ENCODE results near the gene DAB2. TPM values are rescaled to one million over a fixed set of nuclear protein-coding genes. Genes with fewer than 3 reads are reported as not detected.

Gene DAB2
- total RNA-seq, 2 experiments from 2014 or later, result 0.40 TPM; not detected in 1

- Histone ChIP-seq H3K9me2 (ENCODE audit: insufficient read depth, low read length) (no peaks in the 10 kb centered on the region), H3K36me3 (ENCODE audit: insufficient read depth, low read length) (no peaks in the 10 kb centered on the region), H3K4me3 (ENCODE audit: low read depth, low read length, poor library complexity, severe bottlenecking) (no peak overlapping the region), H3K4me2 (ENCODE audit: low read length) (no peak overlapping the region), H3K27ac (ENCODE audit: low read depth, low read length, poor library complexity, severe bottlenecking) (no peak overlapping the region), H4K20me1 (ENCODE audit: insufficient read depth, low read length) (no peaks in the 10 kb centered on the region), H3K4me1 (ENCODE audit: insufficient read depth, low read length, poor library complexity, severe bottlenecking) (no peaks in the 10 kb centered on the region), H3K79me2 (ENCODE audit: insufficient read depth, low read depth, low read length) (no peaks in the 10 kb centered on the region), H2AFZ (ENCODE audit: low read length) (no peak overlapping the region), H3K9me3 (ENCODE audit: low read length) (no peaks in the 10 kb centered on the region)
- intact Hi-C loops (cut with micrococcal nuclease; ENCODE audit: unreplicated experiment), result no loop called here
- DNase-seq (ENCODE audit: low spot score), result no peak
- TF ChIP-seq CTCF (conservative IDR thresholded peaks at IDR 0.05; ENCODE audit: low read length) (no peak), EZH2phosphoT487 (IDR thresholded peaks at IDR 0.05; ENCODE audit: borderline replicate concordance, low read depth, low read length) (no peak)
- ChIA-PET POLR2A (interaction anchor here (0.7 to 1.8 kb wide), 4 partner anchors 10 to 49 kb away, joined by 3 to 5 read pairs (median 4); no protein-coding TSS in a partner anchor), CTCF (ENCODE audit: unreplicated experiment) (no interaction called here)
- BruUV-seq (replicated peaks), result no TSS peak
Measured at GRCh38 chr5:39356263-39356662, 68.5 kb downstream of the DAB2 start.

DNA sequence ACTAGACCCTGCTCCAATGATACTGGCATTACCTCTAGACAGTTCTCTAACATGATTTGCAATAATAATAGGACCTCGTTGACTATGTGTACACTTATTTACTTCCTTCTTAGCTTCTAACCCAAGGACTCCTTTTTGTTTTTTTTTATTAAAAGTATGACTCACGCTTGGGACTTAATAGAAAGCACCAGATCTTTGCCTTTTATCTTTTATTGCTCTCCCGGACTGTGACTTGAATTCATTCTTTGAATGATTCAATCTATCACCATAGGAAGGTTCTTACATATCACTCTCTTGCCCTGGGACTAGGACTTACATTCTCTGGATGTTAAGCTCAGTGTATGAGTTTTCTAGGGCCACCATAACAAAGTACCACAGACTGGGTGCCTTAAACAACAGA lies 69.5 kb downstream of the DAB2 start:
- POLR2A ChIA-PET, result interaction anchor here (1.7 to 1.8 kb wide), 2 partner anchors 11 to 16 kb away, joined by 4 to 5 read pairs; no protein-coding TSS in a partner anchor
- H3K4me3 ChIP-seq (ENCODE audit: low read depth, low read length, poor library complexity, severe bottlenecking), result no peak overlapping the region
- CTCF ChIA-PET (ENCODE audit: unreplicated experiment), result no interaction called here
- no peak overlapping the region for H3K4me2 ChIP-seq (ENCODE audit: low read length)
- H4K20me1 ChIP-seq (ENCODE audit: insufficient read depth, low read length), result no peaks in the 10 kb centered on the region
- TF ChIP-seq EZH2phosphoT487 (IDR thresholded peaks at IDR 0.05; ENCODE audit: borderline replicate concordance, low read depth, low read length) (no peak), CTCF (conservative IDR thresholded peaks at IDR 0.05; ENCODE audit: low read length) (no peak)
- intact Hi-C loops (cut with micrococcal nuclease; ENCODE audit: unreplicated experiment), result no loop called here
- BruUV-seq (replicated peaks), result no TSS peak
- no peaks in the 10 kb centered on the region for H3K9me2 ChIP-seq (ENCODE audit: insufficient read depth, low read length)
- H3K79me2 ChIP-seq (ENCODE audit: insufficient read depth, low read depth, low read length), result no peaks in the 10 kb centered on the region
- no peaks in the 10 kb centered on the region for H3K4me1 ChIP-seq (ENCODE audit: insufficient read depth, low read length, poor library complexity, severe bottlenecking)
- no peak overlapping the region for H3K27ac ChIP-seq (ENCODE audit: low read depth, low read length, poor library complexity, severe bottlenecking)
- no peaks in the 10 kb centered on the region for H3K36me3 ChIP-seq (ENCODE audit: insufficient read depth, low read length)
- H3K9me3 ChIP-seq (ENCODE audit: low read length), result no peaks in the 10 kb centered on the region
- no peak for DNase-seq (ENCODE audit: low spot score)
- H2AFZ ChIP-seq (ENCODE audit: low read length), result no peak overlapping the region

DNA sequence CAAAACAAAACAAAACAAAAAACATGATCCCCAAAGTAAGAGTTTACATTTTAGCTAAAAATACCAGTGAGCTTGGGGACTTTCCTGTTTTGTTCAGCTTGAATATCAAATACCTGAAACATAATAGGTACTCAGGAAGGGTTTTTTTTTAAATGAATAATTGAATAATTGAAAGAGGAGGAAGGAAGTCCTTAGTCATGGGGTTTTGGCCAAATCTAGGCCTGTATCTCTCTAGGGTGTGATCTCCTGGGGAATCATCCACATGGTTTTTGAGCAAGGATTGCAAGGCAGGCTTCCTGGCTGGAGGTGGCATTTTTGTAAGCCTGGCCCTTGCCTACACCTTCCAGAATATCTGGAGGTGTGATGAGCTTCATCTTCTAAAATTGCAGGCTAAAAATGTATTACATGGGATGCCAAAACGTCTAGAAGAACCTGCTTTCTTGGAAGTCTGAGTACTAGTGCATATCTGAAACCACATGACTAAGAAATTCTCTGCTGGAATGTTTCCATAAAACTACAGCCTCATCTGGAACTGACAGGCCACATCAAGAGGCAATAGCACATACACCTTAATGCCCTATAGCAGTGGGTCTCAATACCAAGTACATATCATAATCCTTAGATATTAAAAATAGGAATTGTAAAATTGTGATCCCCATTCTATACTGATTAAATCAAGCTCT lies 70.9 kb downstream of the DAB2 start:
- POLR2A ChIA-PET, result interaction anchor here (0.7 to 0.8 kb wide), 2 partner anchors 17 to 69 kb away, joined by 3 read pairs; no protein-coding TSS in a partner anchor
- no peaks in the 10 kb centered on the region for H3K4me1 ChIP-seq (ENCODE audit: insufficient read depth, low read length, poor library complexity, severe bottlenecking)
- no TSS peak for BruUV-seq (replicated peaks)
- no peaks in the 10 kb centered on the region for H3K9me2 ChIP-seq (ENCODE audit: insufficient read depth, low read length)
- DNase-seq (ENCODE audit: low spot score), result no peak
- no peak overlapping the region for H3K4me2 ChIP-seq (ENCODE audit: low read length)
- CTCF ChIA-PET (ENCODE audit: unreplicated experiment), result no interaction called here
- no peaks in the 10 kb centered on the region for H3K36me3 ChIP-seq (ENCODE audit: insufficient read depth, low read length)
- intact Hi-C loops (cut with micrococcal nuclease; ENCODE audit: unreplicated experiment), result no loop called here
- H3K4me3 ChIP-seq (ENCODE audit: low read depth, low read length, poor library complexity, severe bottlenecking), result no peak overlapping the region
- no peak overlapping the region for H2AFZ ChIP-seq (ENCODE audit: low read length)
- H4K20me1 ChIP-seq (ENCODE audit: insufficient read depth, low read length), result no peaks in the 10 kb centered on the region
- H3K27ac ChIP-seq (ENCODE audit: low read depth, low read length, poor library complexity, severe bottlenecking), result no peak overlapping the region
- TF ChIP-seq CTCF (conservative IDR thresholded peaks at IDR 0.05; ENCODE audit: low read length) (no peak), EZH2phosphoT487 (IDR thresholded peaks at IDR 0.05; ENCODE audit: borderline replicate concordance, low read depth, low read length) (no peak)
- H3K9me3 ChIP-seq (ENCODE audit: low read length), result no peaks in the 10 kb centered on the region
- no peaks in the 10 kb centered on the region for H3K79me2 ChIP-seq (ENCODE audit: insufficient read depth, low read depth, low read length)
